ENCODE measurements around the gene MARK1. TPM values are rescaled to one million over a fixed set of nuclear protein-coding genes. Genes with fewer than 3 reads are reported as not detected.

The MARK1 gene
- total RNA-seq, 2 experiments from 2014 or later, result not detected

- H3K4me3 ChIP-seq (ENCODE audit: low read depth, low read length, poor library complexity, severe bottlenecking), result no peak overlapping the region
- no peaks in the 10 kb centered on the region for H3K79me2 ChIP-seq (ENCODE audit: insufficient read depth, low read depth, low read length)
- H4K20me1 ChIP-seq (ENCODE audit: insufficient read depth, low read length), result no peaks in the 10 kb centered on the region
- H3K4me2 ChIP-seq (ENCODE audit: low read length), result no peak overlapping the region
- no peak for TF ChIP-seq EZH2phosphoT487 (IDR thresholded peaks at IDR 0.05; ENCODE audit: borderline replicate concordance, low read depth, low read length)
- TF ChIP-seq CTCF (conservative IDR thresholded peaks at IDR 0.05; ENCODE audit: low read length), result no peak
- BruUV-seq (replicated peaks), result no TSS peak
- no peaks in the 10 kb centered on the region for H3K9me3 ChIP-seq (ENCODE audit: low read length)
- no peaks in the 10 kb centered on the region for H3K36me3 ChIP-seq (ENCODE audit: insufficient read depth, low read length)
- DNase-seq (ENCODE audit: low spot score), result no peak
- no peak overlapping the region for H2AFZ ChIP-seq (ENCODE audit: low read length)
- ChIA-PET POLR2A (interaction anchor here (0.9 kb wide), 1 partner anchor 13 kb away, joined by 3 read pairs; no protein-coding TSS in a partner anchor), CTCF (ENCODE audit: unreplicated experiment) (no interaction called here)
- H3K4me1 ChIP-seq (ENCODE audit: insufficient read depth, low read length, poor library complexity, severe bottlenecking), result no peaks in the 10 kb centered on the region
- H3K9me2 ChIP-seq (ENCODE audit: insufficient read depth, low read length), result no peaks in the 10 kb centered on the region
- no peak overlapping the region for H3K27ac ChIP-seq (ENCODE audit: low read depth, low read length, poor library complexity, severe bottlenecking)
- intact Hi-C loops (cut with micrococcal nuclease; ENCODE audit: unreplicated experiment), result no loop called here
These were observed 42.8 kb upstream of the MARK1 start for GRCh38 chr1:220485131-220485530.

GRCh38 chr1:220485791-220486190 lies 42.1 kb upstream of the MARK1 start:
- H3K36me3 ChIP-seq (ENCODE audit: insufficient read depth, low read length), result no peaks in the 10 kb centered on the region
- H3K4me3 ChIP-seq (ENCODE audit: low read depth, low read length, poor library complexity, severe bottlenecking), result no peak overlapping the region
- no peak overlapping the region for H3K27ac ChIP-seq (ENCODE audit: low read depth, low read length, poor library complexity, severe bottlenecking)
- no TSS peak for BruUV-seq (replicated peaks)
- CTCF ChIA-PET (ENCODE audit: unreplicated experiment), result no interaction called here
- no peaks in the 10 kb centered on the region for H3K4me1 ChIP-seq (ENCODE audit: insufficient read depth, low read length, poor library complexity, severe bottlenecking)
- no peak for DNase-seq (ENCODE audit: low spot score)
- H3K4me2 ChIP-seq (ENCODE audit: low read length), result no peak overlapping the region
- POLR2A ChIA-PET, result interaction anchor here (0.9 kb wide), 1 partner anchor 13 kb away, joined by 3 read pairs; no protein-coding TSS in a partner anchor
- no peaks in the 10 kb centered on the region for H4K20me1 ChIP-seq (ENCODE audit: insufficient read depth, low read length)
- H2AFZ ChIP-seq (ENCODE audit: low read length), result no peak overlapping the region
- no peaks in the 10 kb centered on the region for H3K9me2 ChIP-seq (ENCODE audit: insufficient read depth, low read length)
- H3K9me3 ChIP-seq (ENCODE audit: low read length), result no peaks in the 10 kb centered on the region
- no peaks in the 10 kb centered on the region for H3K79me2 ChIP-seq (ENCODE audit: insufficient read depth, low read depth, low read length)
- intact Hi-C loops (cut with micrococcal nuclease; ENCODE audit: unreplicated experiment), result no loop called here
- TF ChIP-seq CTCF (conservative IDR thresholded peaks at IDR 0.05; ENCODE audit: low read length), result no peak
- TF ChIP-seq EZH2phosphoT487 (IDR thresholded peaks at IDR 0.05; ENCODE audit: borderline replicate concordance, low read depth, low read length), result no peak

- no peak overlapping the region for H3K4me2 ChIP-seq (ENCODE audit: low read length)
- no peaks in the 10 kb centered on the region for H4K20me1 ChIP-seq (ENCODE audit: insufficient read depth, low read length)
- no peaks in the 10 kb centered on the region for H3K36me3 ChIP-seq (ENCODE audit: insufficient read depth, low read length)
- TF ChIP-seq EZH2phosphoT487 (IDR thresholded peaks at IDR 0.05; ENCODE audit: borderline replicate concordance, low read depth, low read length) (no peak), CTCF (conservative IDR thresholded peaks at IDR 0.05; ENCODE audit: low read length) (no peak)
- intact Hi-C loops (cut with micrococcal nuclease; ENCODE audit: unreplicated experiment), result no loop called here
- no peaks in the 10 kb centered on the region for H3K9me3 ChIP-seq (ENCODE audit: low read length)
- no peak overlapping the region for H3K27ac ChIP-seq (ENCODE audit: low read depth, low read length, poor library complexity, severe bottlenecking)
- no peak for DNase-seq (ENCODE audit: low spot score)
- no peaks in the 10 kb centered on the region for H3K79me2 ChIP-seq (ENCODE audit: insufficient read depth, low read depth, low read length)
- ChIA-PET POLR2A (no interaction called here), CTCF (ENCODE audit: unreplicated experiment) (no interaction called here)
- BruUV-seq (replicated peaks), result no TSS peak
- H3K4me1 ChIP-seq (ENCODE audit: insufficient read depth, low read length, poor library complexity, severe bottlenecking), result no peaks in the 10 kb centered on the region
- H3K9me2 ChIP-seq (ENCODE audit: insufficient read depth, low read length), result no peaks in the 10 kb centered on the region
- H3K4me3 ChIP-seq (ENCODE audit: low read depth, low read length, poor library complexity, severe bottlenecking), result no peak overlapping the region
- no peak overlapping the region for H2AFZ ChIP-seq (ENCODE audit: low read length)
These were observed 40.6 kb upstream of the MARK1 start for GRCh38 chr1:220487297-220487820.
